K562 (cell line): ENCODE results near the gene CDCA5. TPM values are rescaled to one million over a fixed set of nuclear protein-coding genes. Genes with fewer than 3 reads are reported as not detected.

Experiments used
- ATAC-seq: fragments of 200-7000 bp; cut with Tn5 transposase; 3 replicates; pipeline ENCODE4 v1.9.1; 2020; ENCODE audit warnings: moderate library complexity
- BruUV-seq: library from RNA; stranded (reverse); fragments of 400-500 nt; replicated peaks from 2 replicates; lab custom pipeline; 2021; lab: Mats Ljungman, UMichigan
- CTCF ChIA-PET: fragments of 300-600 bp; formaldehyde crosslinking; extraction: SDS; loops from one replicate; lab custom pipeline; 2021; ENCODE audit warnings: low intra/inter-chr PET ratio; lab: Yijun Ruan, JAX
- POLR2A ChIA-PET: fragments of 300-600, 350-650 bp; sonication (Branson Sonifier 250); formaldehyde crosslinking; extraction: SDS; loops from one replicate; lab custom pipeline; 2021; ENCODE audit warnings: antibody characterized with exemption, inconsistent platforms; lab: Yijun Ruan, JAX
- DNase-seq, 4 experiments: peaks; one replicate each; pipeline versions ENCODE4 v3.0.0 to v3.0.0-alpha.2; 2011 to 2018; ENCODE audit warnings: low spot score in 3 of 4, mixed read lengths in 3 of 4; ENCODE audit errors: extremely low read depth in 1 of 4
- FAIRE-seq: peaks from 2 replicates; lab custom pipeline; 2011; peaks lifted over from hg19 to GRCh38; lab: Jason Lieb, UNC
- H2AFZ ChIP-seq: 2 replicates; pipeline ENCODE4 v1.6.0; 2011; ENCODE audit warnings: low read depth, low read length, control low read depth, inconsistent platforms
- H3K27ac ChIP-seq: fragments of 200-600 bp; 3 replicates; pipeline ENCODE4 v1.8.0; 2011; ENCODE audit warnings: low read depth, mild to moderate bottlenecking, control low read depth, inconsistent platforms, low read length, moderate library complexity, mixed read lengths; ENCODE audit errors: extremely low read depth
- H3K27me3 ChIP-seq, 2 experiments: fragments of 300-600 bp in 1 of 2; 2 replicates in 1 of 2; 3 replicates in 1 of 2; pipeline versions ENCODE4 v1.6.0 to v1.8.0; 2011; ENCODE audit warnings: inconsistent platforms in 2 of 2, low read length in 2 of 2, mild to moderate bottlenecking in 1 of 2, mixed read lengths in 1 of 2, moderate library complexity in 1 of 2; ENCODE audit not compliant: control insufficient read depth in 2 of 2, insufficient read depth in 2 of 2
- H3K36me3 ChIP-seq: fragments of 300-600 bp; 3 replicates; pipeline ENCODE4 v1.8.0; 2011; ENCODE audit warnings: mild to moderate bottlenecking, low read length, inconsistent platforms; ENCODE audit not compliant: control insufficient read depth, insufficient read depth
- H3K4me1 ChIP-seq, 2 experiments: fragments of 200-600 bp in 1 of 2; replicated peaks in 1 of 2; 2 replicates in 1 of 2; 3 replicates in 1 of 2; pipeline versions ENCODE4 v1.5.1 to v1.8.0; 2011; ENCODE audit warnings: inconsistent platforms in 2 of 2, low read length in 2 of 2, mild to moderate bottlenecking in 1 of 2, mixed read lengths in 1 of 2, moderate library complexity in 1 of 2; ENCODE audit not compliant: control insufficient read depth in 2 of 2, insufficient read depth in 2 of 2
- H3K4me2 ChIP-seq: 2 replicates; pipeline ENCODE4 v1.6.1; 2011; ENCODE audit warnings: low read length, control low read depth, inconsistent platforms, mixed read lengths; ENCODE audit not compliant: insufficient read depth
- H3K4me3 ChIP-seq: fragments of 200-600 bp; sonication (generic), shearing (Covaris generic); 2 replicates; pipeline ENCODE4 v1.5.1; 2016; ENCODE audit warnings: control low read depth, inconsistent platforms
- H3K79me2 ChIP-seq: fragments of 200-600 bp; 3 replicates; pipeline ENCODE4 v1.8.0; 2011; ENCODE audit warnings: low read length, inconsistent platforms; ENCODE audit not compliant: control insufficient read depth, insufficient read depth
- H3K9ac ChIP-seq, 2 experiments: 2 replicates each; pipeline versions ENCODE4 v1.6.0 to v1.6.1; 2011; ENCODE audit warnings: low read depth in 2 of 2, low read length in 2 of 2, control low read depth in 1 of 2, inconsistent platforms in 1 of 2, mild to moderate bottlenecking in 1 of 2, mixed read lengths in 1 of 2; ENCODE audit not compliant: insufficient read depth in 1 of 2
- H3K9me1 ChIP-seq: one replicate; pipeline ENCODE4 v1.6.0; 2011; ENCODE audit warnings: inconsistent platforms, mild to moderate bottlenecking, low read length, moderate library complexity; ENCODE audit not compliant: control insufficient read depth, insufficient read depth
- H3K9me3 ChIP-seq: replicated peaks from 2 replicates; pipeline ENCODE4 v1.5.1; 2011; ENCODE audit warnings: low read depth, low read length, inconsistent platforms; ENCODE audit not compliant: control insufficient read depth, insufficient read depth
- H4K20me1 ChIP-seq: replicated peaks from 2 replicates; pipeline ENCODE4 v1.6.1; 2011; ENCODE audit warnings: low read length, inconsistent platforms, mixed read lengths; ENCODE audit not compliant: control insufficient read depth, insufficient read depth
- EGR1 ChIP-seq: fragments of 450-650 bp; conservative IDR thresholded peaks from 2 replicates; pipeline ENCODE4 v1.6.1; 2017; ENCODE audit warnings: mild to moderate bottlenecking
- MITF ChIP-seq: IDR thresholded peaks from 2 replicates; pipeline ENCODE4 v1.6.1; 2014; ENCODE audit warnings: antibody characterized with exemption
- POLR2G ChIP-seq: fragments of 200-400 bp; formaldehyde crosslinking; IDR thresholded peaks from 2 replicates; pipeline ENCODE4 v1.6.1; 2017; ENCODE audit warnings: low read depth, mild to moderate bottlenecking, antibody characterized with exemption, low read length, moderate library complexity
- RBFOX2 ChIP-seq: fragments of 200-400 bp; formaldehyde crosslinking; IDR thresholded peaks from 2 replicates; pipeline ENCODE4 v1.6.1; 2017; ENCODE audit warnings: low read depth, mild to moderate bottlenecking, low read length, moderate library complexity
- ZBTB33 ChIP-seq: sonication (generic); formaldehyde crosslinking; IDR thresholded peaks from 2 replicates; pipeline ENCODE4 v1.8.1; 2023; ENCODE audit warnings: mild to moderate bottlenecking, missing genetic modification reagents
- WGBS: fragments of 100-300 bp; shearing (Covaris generic); methylation state at CpG from one replicate; pipeline ENCODE4 v1.1.6; 2016; ENCODE audit warnings: low coverage, mixed read lengths; ENCODE audit not compliant: insufficient coverage; ENCODE audit errors: missing lambda C conversion rate; 5-methylcytosine and 5-hydroxymethylcytosine counted together
- in situ Hi-C: fragments of 300-500 bp; cut with MboI; formaldehyde crosslinking; loops from 4 replicates; pipeline ENCODE4 v1.15.0; 2018; ENCODE audit warnings: inconsistent platforms, mixed read lengths
- intact Hi-C: fragments of 100-400 bp; cut with micrococcal nuclease; formaldehyde crosslinking; loops from 2 replicates; pipeline ENCODE4 v1.14.2; 2022
- polyA plus RNA-seq, 8 experiments: library from polyadenylated mRNA; depleted of rRNA in 4 of 8; stranded (reverse) in 5 of 8; unstranded in 3 of 8; fragments of >200 nt; fragmentation: Nextera tagmentation in 2 of 8; fragmentation: Illumina TruSeq in 1 of 8; extraction: Ambion mirVana in 2 of 8; extraction: Trizol in 1 of 8; gene quantifications; 2 replicates each; pipeline versions ENCODE4 v1.2.1 to v1.2.3, GENCODE V29; 2011 to 2014; ENCODE audit warnings: inconsistent platforms in 1 of 8, missing spikeins in 1 of 8
- total RNA-seq, 7 experiments: library from RNA; depleted of rRNA in 6 of 7; stranded (reverse); fragments of >200 nt in 6 of 7; fragmentation: Illumina TruSeq in 2 of 7; extraction: Trizol in 2 of 7; gene quantifications; 2 replicates each; pipeline versions ENCODE4 v1.2.1 to v1.2.3, GENCODE V29; 2011 to 2021; ENCODE audit warnings: low replicate concordance in 1 of 7

CDCA5 gene
- total and polyA plus RNA-seq, 9 of the 15 experiments (the other 6 are each of a cell fraction or from before 2014, with no cell fraction given): 18.9 to 94.3 (median 64.6) TPM

GRCh38 chr11:65107751-65108468 lies 24.1 kb upstream of the CDCA5 start:
- POLR2A ChIA-PET: interaction anchor here (0.6 to 7.2 kb wide), 4 partner anchors 11 to 724 kb away, joined by 3 to 92 read pairs (median 3); partner anchors contain the start of genes GPHA2 and VPS51
- Histone ChIP-seq H3K36me3 (peaks cover 27% of the 10 kb centered on the region; the same call in 1 of the 3 replicates), H3K4me1 (peaks cover 11 to 37% of the 10 kb centered on the region in 2 experiments), H3K27ac (no peak overlapping the region), H3K79me2 (peaks cover 7% of the 10 kb centered on the region; the same call in 2 of the 3 replicates), H3K4me3 (no peak overlapping the region), H3K27me3 (no peaks in the 10 kb centered on the region), H3K4me2 (no peak overlapping the region), H3K9me3 (no peaks in the 10 kb centered on the region), H3K9ac (no peak overlapping the region), H3K9me1 (no peaks in the 10 kb centered on the region), H2AFZ (no peak overlapping the region), H4K20me1 (no peaks in the 10 kb centered on the region)
- intact Hi-C loops (no loop called here), in situ Hi-C loops (no loop called here)
- DNase-seq (no peak), ATAC-seq (no peak), FAIRE-seq (no peak)
- no TSS peak for BruUV-seq
- 94% methylated on average over 22 of the region's 52 CpGs for WGBS
- CTCF ChIA-PET: no interaction called here
- TF ChIP-seq MITF (no peak), POLR2G (peak; percentile 30; the same call in 1 of the 2 replicates), EGR1 (no peak), ZBTB33 (CRISPR knock-in tag) (peak; percentile 57; the same call in 1 of the 2 replicates), RBFOX2 (0 out of 2 replicates have a peak, but pooled peaks have one; percentile 8)
